Stimulated activated CD4-positive, alpha-beta T cell treated with anti-CD3 and anti-CD28 coated beads, Interleukin-1b, Interleukin-23, amount 100 ng/mL, for 48 hours (primary cell): ENCODE measurements around the gene SCAMP1.

Experiments used
- DNase-seq: peaks from one replicate; pipeline ENCODE4 v3.0.0-alpha.2; 2020

Gene SCAMP1

GRCh38 chr5:78359831-78360673, at the start of gene SCAMP1:
Gene SCAMP1, plus strand, starts transcription at chr5:78360617. Its CDS starts 55 bp downstream, at chr5:78360672.
- DNase-seq, result peak; percentile 90

GRCh38 chr5:78317515-78317914, 42.9 kb upstream of the SCAMP1 start:
- DNase-seq, result no peak

GRCh38 chr5:78318337-78318736, 42.1 kb upstream of the SCAMP1 start:
- no peak for DNase-seq

GRCh38 chr5:78320401-78320800, 40.0 kb upstream of the SCAMP1 start:
- no peak for DNase-seq

GRCh38 chr5:78323241-78323640, 37.2 kb upstream of the SCAMP1 start:
- no peak for DNase-seq

- no peak for DNase-seq
Observed at GRCh38 chr5:78326930-78327329, 33.5 kb upstream of the SCAMP1 start.

- DNase-seq, result no peak
Observed at GRCh38 chr5:78327761-78328510, 32.5 kb upstream of the SCAMP1 start.

GRCh38 chr5:78328585-78329173, 31.7 kb upstream of the SCAMP1 start:
- DNase-seq, result no peak

GRCh38 chr5:78331523-78332080, 28.8 kb upstream of the SCAMP1 start:
- no peak for DNase-seq

GRCh38 chr5:78334811-78335210, 25.6 kb upstream of the SCAMP1 start:
- DNase-seq, result no peak

- DNase-seq, result no peak
Observed at GRCh38 chr5:78335976-78336375, 24.4 kb upstream of the SCAMP1 start.

GRCh38 chr5:78336698-78337097, 23.7 kb upstream of the SCAMP1 start:
- no peak for DNase-seq

- no peak for DNase-seq
Observed at GRCh38 chr5:78339617-78340436, 20.6 kb upstream of the SCAMP1 start.

- DNase-seq, result no peak
Observed at GRCh38 chr5:78341440-78341839, 19.0 kb upstream of the SCAMP1 start.

- no peak for DNase-seq
Observed at GRCh38 chr5:78345485-78345884, 14.9 kb upstream of the SCAMP1 start.

- DNase-seq, result no peak
Observed at GRCh38 chr5:78353520-78353919, 6.9 kb upstream of the SCAMP1 start.

GRCh38 chr5:78354066-78354670, 6.2 kb upstream of the SCAMP1 start:
- DNase-seq, result no peak

GRCh38 chr5:78355561-78355960, 4.9 kb upstream of the SCAMP1 start:
- no peak for DNase-seq

GRCh38 chr5:78359455-78359830, 974 bp upstream of the SCAMP1 start:
- DNase-seq, result peak; percentile 2

- DNase-seq, result no peak
Observed at GRCh38 chr5:78360674-78360923, 182 bp downstream of the SCAMP1 start.

- DNase-seq, result peak; percentile 50
Observed at GRCh38 chr5:78360924-78361630, 660 bp downstream of the SCAMP1 start.

GRCh38 chr5:78361631-78361993, 1.2 kb downstream of the SCAMP1 start:
- no peak for DNase-seq
